Activated gamma-delta T cell (primary cell): ENCODE measurements around the gene FAM89A.
"Not testable (repeated sequence)": the region's sequence is repeated elsewhere in the genome, so short reads cannot be mapped to it uniquely, and the experiment has no call there.

Experiments
- DNase-seq: peaks from one replicate; lab custom pipeline; 2025; lab: John Stamatoyannopoulos, UW

FAM89A gene

GRCh38 chr1:230992100-230992774 lies 47.8 kb downstream of the FAM89A start:
- no peak for DNase-seq

GRCh38 chr1:230987448-230987847 lies 52.6 kb downstream of the FAM89A start:
- no peak for DNase-seq

GRCh38 chr1:230986976-230987375 lies 53.1 kb downstream of the FAM89A start:
- DNase-seq: no peak

GRCh38 chr1:230985711-230986110 lies 54.3 kb downstream of the FAM89A start:
- DNase-seq: no peak

- DNase-seq: not testable (repeated sequence)
Observed at GRCh38 chr1:230984622-230985515, 55.2 kb downstream of the FAM89A start.

GRCh38 chr1:230983811-230984210 lies 56.2 kb downstream of the FAM89A start:
- DNase-seq: no peak

GRCh38 chr1:230982696-230983095 lies 57.4 kb downstream of the FAM89A start:
- DNase-seq: no peak

- DNase-seq: no peak
Observed at GRCh38 chr1:230979952-230980351, 60.1 kb downstream of the FAM89A start.

- DNase-seq: no peak
Observed at GRCh38 chr1:230979389-230979716, 60.7 kb downstream of the FAM89A start.

GRCh38 chr1:230978491-230979388 lies 61.3 kb downstream of the FAM89A start, which contains the start of the genes ARV1 and TTC13:
Gene ARV1 (plus strand): TSS chr1:230979094. CDS start chr1:230979106, 12 bp downstream.
Gene TTC13 (minus strand): TSS chr1:230978861. CDS start chr1:230978830, 31 bp downstream.
- DNase-seq: peak; percentile 93

- DNase-seq: peak; percentile 27
Observed at GRCh38 chr1:230977761-230978490, 62.1 kb downstream of the FAM89A start.

GRCh38 chr1:230976825-230977747 lies 63.0 kb downstream of the FAM89A start:
- DNase-seq: no peak

GRCh38 chr1:230976360-230976759 lies 63.7 kb downstream of the FAM89A start:
- DNase-seq: no peak

GRCh38 chr1:230975636-230976035 lies 64.4 kb downstream of the FAM89A start:
- DNase-seq: no peak

- DNase-seq: no peak
Observed at GRCh38 chr1:230972855-230973271, 67.2 kb downstream of the FAM89A start.

GRCh38 chr1:230971771-230972170 lies 68.3 kb downstream of the FAM89A start:
- DNase-seq: no peak

GRCh38 chr1:230970432-230970831 lies 69.6 kb downstream of the FAM89A start:
- no peak for DNase-seq
